ENCODE data around the gene IKZF2.

The IKZF2 gene

GRCh38 chr2:213188533-213188867, 37.1 kb upstream of the IKZF2 start:
- no peaks in the 10 kb centered on the region for H3K9me2 ChIP-seq (replicated peaks; ENCODE audit: low read depth, low read length)
- H3K4me2 ChIP-seq (ENCODE audit: low read depth, low read length, poor library complexity, severe bottlenecking): no peak overlapping the region
- no peak overlapping the region for H3K4me3 ChIP-seq (ENCODE audit: low read length, poor library complexity, severe bottlenecking)
- no peaks in the 10 kb centered on the region for H3K27me3 ChIP-seq (ENCODE audit: insufficient read depth, low read length, poor library complexity, severe bottlenecking)
- H3K9ac ChIP-seq (ENCODE audit: low read depth, low read length, poor library complexity, severe bottlenecking): no peak overlapping the region
- no peaks in the 10 kb centered on the region for H3F3A ChIP-seq (ENCODE audit: low read depth)
- H3K36me3 ChIP-seq (ENCODE audit: insufficient read depth, low read length): no peaks in the 10 kb centered on the region
- no peaks in the 10 kb centered on the region for H4K20me1 ChIP-seq (ENCODE audit: insufficient read depth, low read length, poor library complexity, severe bottlenecking)
- TF ChIP-seq CTCF (conservative IDR thresholded peaks at IDR 0.05; ENCODE audit: low read length): no peak
- TF ChIP-seq EZH2phosphoT487 (IDR thresholded peaks at IDR 0.05; ENCODE audit: borderline replicate concordance): no peak
- 0 out of 2 replicates have a peak overlapping the region, but pooled peaks have one; percentile 36 for H2AFZ ChIP-seq (ENCODE audit: low read length)
- H3K79me2 ChIP-seq (ENCODE audit: insufficient read depth, low read length): no peaks in the 10 kb centered on the region
- H3K4me1 ChIP-seq (ENCODE audit: insufficient read depth, low read length, poor library complexity, severe bottlenecking): peaks cover 12% of the 10 kb centered on the region
- H3K9me3 ChIP-seq (ENCODE audit: insufficient read depth, low read depth, low read length): no peaks in the 10 kb centered on the region; the same call in 1 of the 2 replicates

GRCh38 chr2:213187833-213188532, 36.6 kb upstream of the IKZF2 start:
- Histone ChIP-seq H3K79me2 (ENCODE audit: insufficient read depth, low read length) (no peaks in the 10 kb centered on the region), H3K27me3 (ENCODE audit: insufficient read depth, low read length, poor library complexity, severe bottlenecking) (no peaks in the 10 kb centered on the region), H3K9me3 (ENCODE audit: insufficient read depth, low read depth, low read length) (no peaks in the 10 kb centered on the region; the same call in 1 of the 2 replicates), H3F3A (ENCODE audit: low read depth) (0 out of 2 replicates have a peak, but pooled peaks cover 3% of the 10 kb centered on the region), H3K4me2 (ENCODE audit: low read depth, low read length, poor library complexity, severe bottlenecking) (no peak overlapping the region), H3K4me3 (ENCODE audit: low read length, poor library complexity, severe bottlenecking) (no peak overlapping the region), H2AFZ (ENCODE audit: low read length) (0 out of 2 replicates have a peak overlapping the region, but pooled peaks have one; percentile 36), H4K20me1 (ENCODE audit: insufficient read depth, low read length, poor library complexity, severe bottlenecking) (no peaks in the 10 kb centered on the region), H3K9ac (ENCODE audit: low read depth, low read length, poor library complexity, severe bottlenecking) (no peak overlapping the region), H3K36me3 (ENCODE audit: insufficient read depth, low read length) (no peaks in the 10 kb centered on the region), H3K9me2 (replicated peaks; ENCODE audit: low read depth, low read length) (no peaks in the 10 kb centered on the region), H3K4me1 (ENCODE audit: insufficient read depth, low read length, poor library complexity, severe bottlenecking) (peaks cover 12% of the 10 kb centered on the region)
- TF ChIP-seq CTCF (conservative IDR thresholded peaks at IDR 0.05; ENCODE audit: low read length) (no peak), EZH2phosphoT487 (IDR thresholded peaks at IDR 0.05; ENCODE audit: borderline replicate concordance) (no peak)

- no peaks in the 10 kb centered on the region for H3K27me3 ChIP-seq (ENCODE audit: insufficient read depth, low read length, poor library complexity, severe bottlenecking)
- TF ChIP-seq CTCF (conservative IDR thresholded peaks at IDR 0.05; ENCODE audit: low read length): no peak
- TF ChIP-seq EZH2phosphoT487 (IDR thresholded peaks at IDR 0.05; ENCODE audit: borderline replicate concordance): no peak
- H4K20me1 ChIP-seq (ENCODE audit: insufficient read depth, low read length, poor library complexity, severe bottlenecking): no peaks in the 10 kb centered on the region
- H3K4me3 ChIP-seq (ENCODE audit: low read length, poor library complexity, severe bottlenecking): no peak overlapping the region
- no peaks in the 10 kb centered on the region; the same call in 1 of the 2 replicates for H3K9me3 ChIP-seq (ENCODE audit: insufficient read depth, low read depth, low read length)
- H3K4me2 ChIP-seq (ENCODE audit: low read depth, low read length, poor library complexity, severe bottlenecking): no peak overlapping the region
- 0 out of 2 replicates have a peak, but pooled peaks cover 3% of the 10 kb centered on the region for H3F3A ChIP-seq (ENCODE audit: low read depth)
- H3K36me3 ChIP-seq (ENCODE audit: insufficient read depth, low read length): no peaks in the 10 kb centered on the region
- no peaks in the 10 kb centered on the region for H3K79me2 ChIP-seq (ENCODE audit: insufficient read depth, low read length)
- H3K9me2 ChIP-seq (replicated peaks; ENCODE audit: low read depth, low read length): no peaks in the 10 kb centered on the region
- H2AFZ ChIP-seq (ENCODE audit: low read length): no peak overlapping the region
- H3K4me1 ChIP-seq (ENCODE audit: insufficient read depth, low read length, poor library complexity, severe bottlenecking): peaks cover 16% of the 10 kb centered on the region
- H3K9ac ChIP-seq (ENCODE audit: low read depth, low read length, poor library complexity, severe bottlenecking): no peak overlapping the region
These were observed 36.0 kb upstream of the IKZF2 start for GRCh38 chr2:213187386-213187785.
